GM19025 (cell line): ENCODE results near the gene CD3D.
"Not testable (repeated sequence)": the region's sequence is repeated elsewhere in the genome, so short reads cannot be mapped to it uniquely, and the experiment has no call there.

Experiments used
- ATAC-seq: cut with Tn5 transposase; IDR thresholded peaks from one replicate; pipeline ENCODE4 v1.9.1; 2021; ENCODE audit warnings: mild to moderate bottlenecking, low read depth, moderate library complexity; ENCODE audit not compliant: unreplicated experiment

CD3D gene

GRCh38 chr11:118340449-118340848 is 2.1 kb downstream of the CD3D start:
- ATAC-seq = no peak

GRCh38 chr11:118339281-118339961 is 3.1 kb downstream of the CD3D start:
- ATAC-seq = no peak

GRCh38 chr11:118338637-118339061 is 3.9 kb downstream of the CD3D start:
- no peak for ATAC-seq

GRCh38 chr11:118334745-118335144 is 7.8 kb downstream of the CD3D start:
- ATAC-seq = no peak

GRCh38 chr11:118328745-118329144 is 13.8 kb downstream of the CD3D start:
- ATAC-seq = no peak

- ATAC-seq = no peak
Measured at GRCh38 chr11:118325283-118325682, 17.2 kb downstream of the CD3D start.

- ATAC-seq = no peak
Measured at GRCh38 chr11:118322721-118323120, 19.8 kb downstream of the CD3D start.

GRCh38 chr11:118321386-118322082 is 21.0 kb downstream of the CD3D start:
- no peak for ATAC-seq

- no peak for ATAC-seq
Measured at GRCh38 chr11:118320515-118320914, 22.0 kb downstream of the CD3D start.

GRCh38 chr11:118319337-118319707 is 23.2 kb downstream of the CD3D start:
- ATAC-seq = no peak

- no peak for ATAC-seq
Measured at GRCh38 chr11:118318581-118319336, 23.7 kb downstream of the CD3D start.

- ATAC-seq = no peak
Measured at GRCh38 chr11:118318124-118318523, 24.4 kb downstream of the CD3D start.

GRCh38 chr11:118314988-118315411 is 27.5 kb downstream of the CD3D start:
- no peak for ATAC-seq

- ATAC-seq = no peak
Measured at GRCh38 chr11:118313242-118313641, 29.3 kb downstream of the CD3D start.

- no peak for ATAC-seq
Measured at GRCh38 chr11:118312328-118312727, 30.2 kb downstream of the CD3D start.

GRCh38 chr11:118311518-118311917 is 31.0 kb downstream of the CD3D start:
- ATAC-seq = no peak

- no peak for ATAC-seq
Measured at GRCh38 chr11:118310781-118311485, 31.6 kb downstream of the CD3D start.

- ATAC-seq = no peak
Measured at GRCh38 chr11:118310271-118310670, 32.2 kb downstream of the CD3D start.

- ATAC-seq = not testable (repeated sequence)
Measured at GRCh38 chr11:118308995-118309528, 33.4 kb downstream of the CD3D start.

- ATAC-seq = no peak
Measured at GRCh38 chr11:118306556-118306955, 35.9 kb downstream of the CD3D start.

- ATAC-seq = no peak
Measured at GRCh38 chr11:118305726-118306125, 36.8 kb downstream of the CD3D start.
